ENCODE data around the gene CCDC88C.

The CCDC88C gene

GRCh38 chr14:91305650-91306431 is 111.8 kb downstream of the CCDC88C start:
- no peak for DNase-seq (ENCODE audit: low read depth)
- no peak for TF ChIP-seq CTCF (IDR thresholded peaks at IDR 0.05; ENCODE audit: insufficient read depth, low read depth, low read length, missing control alignments)
- H3K4me3 ChIP-seq (ENCODE audit: low read depth, low read length), result no peak overlapping the region

GRCh38 chr14:91303924-91304229 is 113.7 kb downstream of the CCDC88C start:
- TF ChIP-seq CTCF (IDR thresholded peaks at IDR 0.05; ENCODE audit: insufficient read depth, low read depth, low read length, missing control alignments), result no peak
- no peak overlapping the region for H3K4me3 ChIP-seq (ENCODE audit: low read depth, low read length)
- no peak for DNase-seq (ENCODE audit: low read depth)

GRCh38 chr14:91303091-91303923 is 114.3 kb downstream of the CCDC88C start:
- DNase-seq (ENCODE audit: low read depth), result peak; percentile 73
- no peak overlapping the region for H3K4me3 ChIP-seq (ENCODE audit: low read depth, low read length)
- TF ChIP-seq CTCF (IDR thresholded peaks at IDR 0.05; ENCODE audit: insufficient read depth, low read depth, low read length, missing control alignments), result no peak

- TF ChIP-seq CTCF (IDR thresholded peaks at IDR 0.05; ENCODE audit: insufficient read depth, low read depth, low read length, missing control alignments), result no peak
- peak; percentile 42 for DNase-seq (ENCODE audit: low read depth)
- H3K4me3 ChIP-seq (ENCODE audit: low read depth, low read length), result no peak overlapping the region
These were observed 115.2 kb downstream of the CCDC88C start for GRCh38 chr14:91302391-91302790.

GRCh38 chr14:91300957-91301356 is 116.7 kb downstream of the CCDC88C start:
- DNase-seq (ENCODE audit: low read depth), result no peak
- no peak overlapping the region for H3K4me3 ChIP-seq (ENCODE audit: low read depth, low read length)
- TF ChIP-seq CTCF (IDR thresholded peaks at IDR 0.05; ENCODE audit: insufficient read depth, low read depth, low read length, missing control alignments), result no peak

GRCh38 chr14:91300283-91300895 is 117.2 kb downstream of the CCDC88C start:
- TF ChIP-seq CTCF (IDR thresholded peaks at IDR 0.05; ENCODE audit: insufficient read depth, low read depth, low read length, missing control alignments), result no peak
- no peak overlapping the region for H3K4me3 ChIP-seq (ENCODE audit: low read depth, low read length)
- no peak for DNase-seq (ENCODE audit: low read depth)

Measured in GM12865 (cell line).